Measurements from ENCODE around the gene VWCE.
"Not testable (repeated sequence)": the region's sequence is repeated elsewhere in the genome, so short reads cannot be mapped to it uniquely, and the experiment has no call there.

The VWCE gene

DNA sequence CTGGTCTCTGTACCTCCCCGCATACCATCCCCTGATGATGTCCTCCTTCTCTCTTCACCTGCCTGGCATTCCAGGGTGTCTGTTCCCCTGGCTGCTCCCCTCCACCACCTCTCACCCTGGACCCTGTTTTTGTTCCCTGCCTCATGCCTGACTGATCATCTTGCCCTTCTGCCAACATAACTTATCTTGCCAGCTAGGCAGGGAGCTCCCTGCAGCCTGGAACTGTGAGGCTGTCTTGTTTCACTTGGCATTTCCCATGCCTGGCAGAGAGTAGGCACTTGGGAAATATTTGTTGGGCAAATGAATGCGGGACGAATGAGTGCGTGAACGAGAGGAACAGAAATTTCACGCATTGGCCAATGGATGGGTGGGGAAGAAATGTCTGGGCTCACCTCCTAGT lies 84.5 kb downstream of the VWCE start:
- DNase-seq (ENCODE audit: low spot score): not testable (repeated sequence)
